Putamen (tissue), 1 donor: Measurements from ENCODE around the gene SLC25A39.
A peak's percentile ranks its signal among the peaks of the same experiment; 100 is the strongest.
"Not testable (repeated sequence)": the region's sequence is repeated elsewhere in the genome, so short reads cannot be mapped to it uniquely, and the experiment has no call there.

Experiments used
- DNase-seq: peaks from one replicate; pipeline ENCODE4 v3.0.0-alpha.2; 2016; ENCODE audit warnings: low spot score

The SLC25A39 gene

DNA sequence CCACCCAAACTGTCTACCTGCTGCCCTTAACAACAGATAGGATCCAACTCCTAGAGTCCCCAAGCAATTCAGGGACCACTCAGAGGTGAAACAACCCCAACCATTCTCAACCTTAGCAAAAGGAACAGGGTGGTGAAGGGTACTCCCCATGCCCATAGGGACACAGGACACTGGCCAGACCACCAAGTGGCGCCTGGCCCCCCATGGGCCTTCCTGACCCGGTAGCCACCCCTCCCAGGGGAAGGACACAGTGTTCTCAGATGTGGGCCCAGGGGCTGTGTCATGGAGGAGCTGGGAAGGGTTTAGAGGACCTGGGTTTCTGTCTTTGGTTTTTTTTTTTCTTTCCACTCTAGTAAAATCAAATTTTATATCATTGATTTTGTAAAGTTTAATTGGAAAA is 9.7 kb upstream of the SLC25A39 start:
- DNase-seq = no peak

DNA sequence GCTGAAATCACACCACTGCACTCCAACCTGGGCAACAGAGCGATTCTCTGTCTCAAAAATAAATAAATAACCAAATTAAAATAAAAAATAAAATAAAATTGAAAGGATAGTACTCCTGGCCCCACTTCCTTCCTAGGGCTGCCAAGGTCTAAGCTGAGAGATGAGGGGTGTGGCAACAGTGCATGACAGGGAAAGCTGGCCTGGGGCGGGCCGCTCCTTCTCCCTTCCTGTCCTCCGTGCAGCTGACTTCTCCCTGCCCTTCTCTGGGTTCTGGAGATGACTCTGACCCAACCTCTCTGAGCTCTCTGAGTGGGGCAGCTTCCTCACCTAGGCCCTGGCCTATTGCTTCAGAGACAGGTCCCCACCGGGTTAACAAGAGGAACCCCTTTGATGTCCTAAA is 8.7 kb upstream of the SLC25A39 start:
- DNase-seq = no peak

DNA sequence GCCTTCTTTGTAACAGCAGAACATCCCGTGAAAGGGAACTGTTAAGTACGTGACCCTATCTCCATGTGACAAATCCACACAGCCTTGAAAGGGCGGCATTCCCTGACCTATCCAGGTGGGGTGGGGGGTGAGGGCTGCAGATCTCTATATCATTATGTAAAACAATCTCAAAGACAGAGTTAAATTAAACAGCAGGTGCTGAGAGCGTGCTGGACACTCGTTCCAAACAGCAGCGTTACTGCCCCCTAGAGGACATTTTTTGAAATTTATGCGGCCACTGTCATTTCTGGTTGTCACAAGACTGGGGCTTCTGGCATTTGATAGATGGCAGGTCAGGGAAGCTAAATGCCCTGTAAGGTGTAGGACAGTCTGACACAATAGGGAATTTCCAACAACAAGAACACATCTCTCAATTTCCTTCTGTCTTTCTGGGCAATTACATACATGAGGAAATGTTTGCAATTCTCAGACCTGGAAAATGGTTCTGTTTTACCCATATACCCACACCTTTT is 6.7 kb upstream of the SLC25A39 start:
- DNase-seq = peak; percentile 70

DNA sequence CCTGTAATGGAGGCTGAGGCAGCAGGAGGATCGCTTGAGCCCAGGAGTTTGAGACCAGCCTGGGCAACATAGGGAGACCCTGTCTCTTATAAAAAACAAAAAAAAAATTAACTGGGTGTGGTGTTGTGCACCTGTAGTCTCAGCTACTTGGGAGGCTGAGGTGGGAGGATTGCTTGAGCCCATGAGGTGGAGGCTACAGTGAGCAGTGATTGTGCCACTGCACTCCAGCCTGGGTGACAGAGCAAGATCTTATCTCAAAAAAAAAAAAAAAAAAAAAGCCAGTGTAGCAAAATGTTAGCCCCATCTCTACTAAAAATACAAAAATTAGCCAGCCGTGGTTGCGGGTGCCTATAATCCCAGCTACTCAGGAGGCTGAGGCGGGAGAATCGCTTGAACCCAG is 5.6 kb upstream of the SLC25A39 start:
- not testable (repeated sequence) for DNase-seq

DNA sequence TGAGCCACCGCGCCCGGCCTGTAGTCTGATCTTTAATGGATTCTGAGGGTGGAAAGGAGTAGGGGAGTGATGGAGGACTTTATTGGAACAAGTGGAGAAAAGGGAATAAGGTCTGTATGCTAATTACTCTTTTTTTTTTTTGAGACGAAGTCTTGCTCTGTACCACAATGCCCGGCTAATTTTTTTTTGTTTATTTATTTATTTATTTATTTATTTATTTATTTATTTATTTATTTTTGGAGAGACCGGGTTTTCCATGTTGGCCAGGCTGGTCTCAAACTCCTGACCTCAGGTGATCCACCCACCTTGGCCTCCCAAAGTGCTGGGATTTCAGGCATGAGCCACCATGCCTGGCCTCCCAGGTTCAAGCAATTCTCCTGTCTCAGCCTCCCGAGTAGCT is 4.9 kb upstream of the SLC25A39 start:
- not testable (repeated sequence) for DNase-seq

DNA sequence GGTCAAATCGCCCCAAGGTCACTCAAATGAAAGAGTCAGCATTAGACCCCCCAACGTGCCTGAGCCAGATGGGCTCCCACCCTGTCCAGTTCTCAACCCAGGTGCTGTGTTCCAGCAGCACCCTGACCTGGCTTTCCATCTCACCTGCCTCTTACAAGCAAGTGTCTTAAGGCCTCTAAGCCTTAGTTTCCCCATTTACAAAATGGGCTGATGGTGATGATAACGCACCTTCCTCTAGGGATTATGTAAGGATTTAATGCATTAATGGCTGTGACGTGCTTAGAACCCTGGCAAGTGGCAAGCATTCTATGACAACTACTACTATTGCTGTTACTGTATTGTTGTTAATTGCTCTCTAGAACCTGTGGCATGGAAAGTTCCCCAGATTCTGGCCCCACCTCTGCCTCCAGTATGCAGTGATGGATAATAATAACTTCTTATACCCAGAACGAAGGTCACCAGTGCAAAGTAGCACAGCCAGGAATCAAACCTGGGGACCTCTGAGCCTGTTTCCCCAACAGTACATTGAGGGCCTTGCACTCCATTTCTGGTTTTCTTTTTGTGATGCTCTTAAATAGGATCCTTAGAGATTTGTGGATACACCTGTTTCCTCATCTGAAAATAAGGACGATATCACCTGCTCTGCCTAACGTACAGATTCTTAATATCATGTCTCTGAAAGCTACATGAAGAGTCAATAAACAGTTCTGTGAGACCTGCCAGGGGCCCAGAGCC is 3.3 kb upstream of the SLC25A39 start:
- DNase-seq = no peak

DNA sequence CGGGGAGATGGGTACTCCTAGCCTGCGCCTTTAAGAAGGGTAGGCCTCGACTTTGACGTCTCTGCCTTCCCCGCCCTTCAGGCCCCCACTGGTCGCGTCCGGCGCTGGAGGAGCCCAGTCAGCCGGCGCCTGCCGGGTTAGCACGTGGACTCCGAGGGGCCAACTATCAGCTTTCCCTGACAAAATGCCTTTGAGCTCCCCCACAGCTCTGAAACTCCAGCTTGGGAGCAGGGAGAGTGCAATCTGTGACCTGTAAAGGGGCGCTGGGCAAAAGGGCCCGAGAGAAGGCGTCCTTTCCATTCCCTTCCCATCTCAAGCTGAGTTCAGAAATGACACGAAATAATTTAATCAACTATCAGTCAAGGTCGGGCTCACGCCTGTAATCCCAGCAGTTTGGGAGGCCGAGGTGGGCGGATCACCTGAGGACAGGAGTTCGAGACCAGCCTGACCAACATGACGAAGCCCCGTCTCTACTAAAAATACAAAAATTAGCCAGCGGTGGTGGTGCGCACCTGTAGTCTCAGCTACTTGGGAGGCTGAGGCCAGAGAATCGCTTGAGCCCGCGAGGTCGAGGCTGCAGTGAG is 2.3 kb upstream of the SLC25A39 start:
- DNase-seq = peak; percentile 98

DNA sequence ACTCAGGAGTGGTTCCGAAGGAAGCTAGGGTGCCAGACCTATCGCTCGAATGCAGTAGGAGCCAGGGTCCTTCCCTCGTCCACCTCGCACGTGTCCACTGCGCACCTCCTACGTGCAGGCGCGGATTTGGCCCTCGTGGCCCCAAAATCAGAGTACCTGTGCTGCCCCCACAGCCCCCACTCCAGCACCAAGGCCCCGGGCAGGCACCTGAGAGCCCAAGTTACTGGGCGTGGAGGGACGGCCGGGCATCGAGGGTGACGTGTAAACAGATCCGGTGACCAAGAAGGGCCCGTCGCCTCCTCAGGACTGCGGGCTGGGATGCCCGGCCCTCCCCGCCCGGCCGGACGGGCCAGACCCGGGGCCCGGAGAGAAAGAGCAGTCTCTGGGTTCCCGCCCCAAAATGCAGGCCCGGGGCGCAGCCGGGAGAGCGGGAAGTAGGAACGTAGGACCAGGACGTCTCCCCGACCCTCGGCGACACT is 492 bp downstream of the SLC25A39 start:
- no peak for DNase-seq

DNA sequence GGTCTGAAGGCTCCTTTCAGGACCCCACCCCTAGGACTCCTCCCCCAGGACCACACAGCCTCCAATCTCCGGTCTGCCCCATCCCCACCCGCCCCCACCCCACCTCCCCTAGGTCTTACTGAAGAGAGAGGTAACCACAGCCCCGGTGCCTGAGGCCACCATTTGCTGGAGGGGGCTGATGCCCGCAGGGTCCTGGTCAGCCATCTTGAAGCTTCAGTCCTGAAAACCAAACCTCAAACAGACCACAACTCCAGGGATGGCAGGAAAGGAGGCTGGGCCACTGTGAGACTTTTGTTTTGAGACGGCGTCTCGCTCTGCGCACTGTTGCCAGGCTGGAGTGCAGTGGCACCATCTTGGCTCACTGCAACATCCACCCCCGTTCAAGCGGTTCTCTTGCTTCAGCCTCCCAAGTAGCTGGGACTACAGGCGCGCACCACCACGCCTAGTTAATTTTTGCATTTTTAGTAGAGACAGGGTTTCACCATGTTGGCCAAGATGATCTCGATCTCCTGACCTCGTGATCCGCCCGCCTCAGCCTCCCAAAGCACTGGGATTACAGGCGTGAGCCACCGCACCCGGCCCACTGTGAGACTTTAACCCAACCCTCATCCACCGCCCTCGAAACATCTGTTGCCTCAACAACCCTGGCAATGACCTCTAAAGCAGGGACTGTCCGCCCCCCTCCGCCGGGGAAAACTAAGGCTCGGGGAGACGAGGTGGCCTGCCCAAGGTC is 1.1 kb downstream of the SLC25A39 start:
- DNase-seq = no peak

DNA sequence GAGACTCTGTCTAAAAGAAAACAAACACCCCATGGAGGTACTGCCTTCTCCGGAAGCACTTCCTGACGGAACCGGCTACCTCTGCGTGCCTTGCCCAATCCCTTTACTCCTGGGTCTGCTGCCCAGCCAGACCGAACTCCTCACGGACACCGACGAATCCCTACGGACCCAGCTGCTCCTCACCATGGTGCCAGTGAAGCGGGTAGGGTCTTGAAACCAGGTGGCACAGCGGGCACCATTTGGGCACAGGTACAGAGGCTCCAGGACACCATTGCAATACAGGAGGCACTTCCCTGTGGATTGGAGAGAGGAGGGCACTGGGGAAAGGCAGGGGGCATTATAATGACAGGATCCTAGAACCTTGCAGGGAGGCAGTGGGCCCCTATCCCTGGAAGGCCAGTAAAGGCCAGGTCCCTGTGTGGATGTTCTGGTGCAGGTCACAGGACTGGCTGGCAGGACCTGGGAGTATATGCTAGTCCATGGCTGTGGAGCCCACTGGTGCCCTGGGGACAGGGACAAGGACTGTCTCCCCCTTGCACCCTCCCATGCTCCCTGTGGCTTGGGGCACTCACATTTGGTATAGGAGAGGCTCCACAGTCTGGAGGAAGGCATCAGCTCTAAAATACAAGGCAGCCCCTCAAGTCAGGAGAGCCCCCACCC is 2.3 kb downstream of the SLC25A39 start:
- no peak for DNase-seq

DNA sequence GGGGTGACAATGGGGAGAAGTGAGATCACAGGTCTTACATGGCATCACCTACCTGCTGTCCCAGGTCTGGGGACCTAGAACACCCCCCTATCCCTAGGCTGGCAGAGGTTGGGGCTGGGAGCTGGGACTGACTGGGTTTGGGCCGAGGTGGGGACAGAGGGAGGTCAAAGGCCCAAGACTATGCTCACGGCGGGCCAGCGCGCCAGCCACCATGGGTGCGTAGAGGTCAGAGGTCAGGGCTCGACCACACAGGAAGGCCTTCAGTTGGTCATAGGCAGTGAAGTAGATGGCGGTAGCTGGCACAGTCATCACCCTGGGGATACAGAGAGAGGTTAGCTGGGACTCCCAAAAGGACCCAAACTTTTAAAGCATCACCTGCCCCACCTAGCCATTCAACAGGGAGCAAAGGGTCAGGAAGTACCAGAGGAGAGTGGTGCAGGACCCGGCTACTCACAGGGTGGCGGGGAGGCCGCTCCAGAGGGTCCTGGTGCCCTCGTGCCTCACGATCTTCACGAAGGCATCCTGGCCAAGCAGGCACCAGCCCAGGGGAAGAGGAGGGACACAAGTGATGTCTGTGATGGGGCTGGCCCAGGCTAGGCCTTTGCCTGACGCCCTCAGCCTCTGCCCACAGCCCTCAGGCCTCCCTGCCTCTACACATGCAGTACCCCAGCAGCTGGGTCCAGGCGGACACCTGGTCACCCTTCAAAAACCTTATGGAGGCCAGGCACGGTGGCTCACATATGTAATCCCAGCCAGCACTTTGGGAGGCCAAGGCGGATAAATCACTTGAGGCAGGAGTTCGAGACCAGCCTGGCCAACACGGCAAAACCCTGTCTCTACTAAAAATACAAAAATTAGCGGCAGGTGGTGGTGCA is 3.1 kb downstream of the SLC25A39 start:
- no peak for DNase-seq

DNA sequence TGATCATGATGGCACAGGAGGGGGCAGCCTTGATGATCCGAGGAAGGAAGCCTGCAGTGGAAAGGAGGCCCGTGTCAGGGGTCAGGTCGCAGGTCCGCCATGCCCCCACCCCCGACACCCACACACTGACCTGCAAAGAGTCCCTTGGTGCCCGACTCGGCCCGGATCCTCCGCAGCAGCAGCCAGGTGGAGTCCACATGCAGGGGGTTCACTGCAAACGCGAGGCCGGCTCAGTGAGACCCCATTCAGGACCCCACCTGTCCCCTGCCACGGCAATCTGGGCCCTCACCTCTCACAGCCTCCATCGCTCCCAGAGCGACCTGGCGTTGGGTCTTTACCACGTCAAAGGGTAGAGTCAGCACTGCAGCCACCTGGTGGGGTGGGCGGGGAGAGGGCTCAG is 4.6 kb downstream of the SLC25A39 start:
- DNase-seq = no peak

DNA sequence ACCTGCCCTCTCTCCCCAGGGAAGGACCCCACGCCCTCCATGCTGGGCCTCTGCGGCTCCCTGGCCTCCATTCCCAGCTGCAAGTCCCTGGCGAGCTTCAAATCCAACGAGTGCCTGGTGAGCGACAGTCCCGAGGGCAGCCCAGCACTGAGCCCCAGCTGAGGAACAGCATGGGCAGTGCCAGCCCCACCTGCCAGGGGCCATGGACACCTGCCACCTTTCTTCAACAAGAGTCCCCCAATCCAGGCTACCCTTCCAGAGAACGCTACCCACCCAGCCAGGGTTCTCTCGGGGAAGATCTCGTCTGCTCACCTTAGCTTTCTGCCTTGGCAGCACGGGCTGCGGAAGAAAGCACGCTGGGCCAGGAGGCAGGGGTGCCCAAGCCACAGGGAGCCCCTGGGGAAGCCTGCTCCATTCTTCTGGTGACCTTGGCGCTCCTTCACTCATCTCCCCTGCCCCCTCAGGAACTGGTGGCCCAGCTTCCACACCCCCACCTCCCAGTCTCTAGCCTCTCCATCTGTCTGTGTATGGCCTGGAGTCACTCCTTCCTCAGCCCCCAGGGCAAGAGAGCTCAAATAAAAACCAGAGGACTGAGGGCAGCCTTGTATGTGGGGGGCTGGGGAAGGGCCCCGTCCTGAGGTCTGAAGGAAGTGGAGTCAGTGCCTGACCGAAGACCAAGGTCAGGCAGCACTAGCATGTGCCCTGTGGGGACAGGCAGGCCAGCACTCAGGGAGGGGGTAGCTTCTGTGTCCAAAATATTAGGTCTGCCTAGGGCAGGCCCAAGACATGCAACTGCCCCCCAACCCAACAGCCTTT is 6.3 kb downstream of the SLC25A39 start:
- DNase-seq = no peak

DNA sequence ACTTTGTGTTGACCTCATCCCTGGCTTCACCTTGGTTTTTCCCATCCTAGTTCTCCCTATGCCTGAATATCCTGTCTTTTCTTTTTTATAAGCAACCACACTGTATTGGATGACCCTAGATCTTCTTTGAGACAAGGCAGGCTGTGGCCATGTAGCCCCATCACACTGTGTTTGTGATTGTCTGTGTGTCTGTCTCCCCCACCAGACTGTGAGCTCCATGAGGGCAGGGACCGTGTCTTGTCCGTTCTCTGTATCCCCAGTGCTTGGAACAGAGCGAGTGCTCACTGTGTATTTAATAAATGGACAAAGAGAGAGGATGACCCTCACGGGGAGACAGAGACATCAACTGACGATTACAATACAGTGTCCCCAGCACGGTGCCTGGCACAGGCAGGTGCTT is 7.1 kb downstream of the SLC25A39 start:
- no peak for DNase-seq

DNA sequence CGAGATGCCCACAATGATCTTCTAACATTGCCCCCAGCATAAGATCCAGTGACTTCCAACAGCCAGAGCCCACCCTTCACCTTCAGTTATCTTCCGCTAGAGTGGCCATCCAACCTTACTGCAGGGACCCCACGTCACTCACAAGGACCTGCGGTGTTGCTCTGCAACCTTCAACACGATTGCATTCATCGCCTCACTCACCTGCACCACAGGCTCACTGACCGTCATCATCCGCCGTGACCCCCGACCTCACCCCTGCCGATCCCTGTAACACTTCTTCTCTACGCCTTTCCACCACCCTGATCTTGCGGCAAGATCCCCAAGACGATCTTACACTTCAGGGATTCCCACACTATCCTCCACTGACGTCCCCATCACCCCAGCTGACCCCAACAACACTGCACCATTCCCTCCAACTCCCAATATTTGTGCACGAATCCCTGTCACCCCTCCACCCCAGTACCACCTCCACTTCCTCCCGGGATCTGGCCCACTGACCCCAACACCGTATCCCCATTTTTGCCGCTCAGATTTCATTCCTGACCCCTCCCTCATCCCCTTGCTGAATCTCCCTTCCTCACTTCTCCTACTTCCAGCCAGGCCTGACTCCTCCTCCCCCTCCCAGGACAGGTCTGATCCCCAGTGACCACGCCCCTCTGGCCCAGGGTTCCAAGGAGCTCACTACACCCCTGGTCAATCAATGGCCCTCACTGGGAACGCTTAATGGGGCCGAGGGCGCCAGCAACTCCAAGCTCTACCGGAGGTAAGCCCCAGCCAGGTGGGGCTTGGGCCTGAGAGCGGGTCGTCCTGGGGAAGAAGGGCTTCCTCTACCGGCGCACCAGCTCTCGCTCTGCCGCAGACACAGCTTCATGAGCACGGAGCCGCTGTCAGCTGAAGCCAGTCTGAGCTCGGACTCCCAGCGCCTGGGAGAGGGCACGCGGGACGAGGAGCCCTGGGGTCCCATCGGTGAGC is 8.6 kb downstream of the SLC25A39 start:
- DNase-seq = no peak

DNA sequence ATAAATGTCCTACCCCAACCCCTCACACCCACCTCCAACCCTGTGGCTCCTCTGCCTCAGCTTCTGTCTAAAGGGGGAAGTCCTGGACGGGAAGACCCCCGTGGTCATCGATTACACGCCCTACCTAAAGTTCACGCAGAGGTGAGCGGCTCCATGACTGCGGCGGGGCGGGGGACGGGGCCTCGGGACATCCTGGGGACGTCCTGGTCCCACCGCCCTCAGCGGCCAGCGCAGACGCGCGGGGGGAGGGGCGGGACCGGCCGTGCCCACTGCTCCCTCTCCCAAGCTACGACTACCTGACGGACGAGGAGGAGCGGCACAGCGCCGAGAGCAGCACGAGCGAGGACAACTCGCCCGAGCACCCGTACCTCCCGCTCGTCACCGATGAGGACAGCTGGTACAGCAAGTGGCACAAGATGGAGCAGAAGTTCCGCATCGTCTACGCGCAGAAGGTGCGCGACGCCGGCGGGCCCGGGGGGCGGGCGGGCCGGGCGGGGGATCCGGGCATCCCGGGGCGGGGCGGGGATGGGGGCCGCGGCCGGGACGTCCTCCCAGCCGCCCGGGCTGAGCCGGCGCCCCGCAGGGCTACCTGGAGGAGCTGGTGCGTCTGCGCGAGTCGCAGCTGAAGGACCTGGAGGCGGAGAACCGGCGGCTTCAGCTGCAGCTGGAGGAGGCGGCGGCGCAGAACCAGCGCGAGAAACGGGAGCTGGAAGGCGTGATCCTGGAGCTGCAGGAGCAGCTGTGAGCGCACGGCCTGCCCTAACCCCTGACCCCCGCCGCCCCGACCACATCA is 9.6 kb downstream of the SLC25A39 start:
- DNase-seq = peak; percentile 45

DNA sequence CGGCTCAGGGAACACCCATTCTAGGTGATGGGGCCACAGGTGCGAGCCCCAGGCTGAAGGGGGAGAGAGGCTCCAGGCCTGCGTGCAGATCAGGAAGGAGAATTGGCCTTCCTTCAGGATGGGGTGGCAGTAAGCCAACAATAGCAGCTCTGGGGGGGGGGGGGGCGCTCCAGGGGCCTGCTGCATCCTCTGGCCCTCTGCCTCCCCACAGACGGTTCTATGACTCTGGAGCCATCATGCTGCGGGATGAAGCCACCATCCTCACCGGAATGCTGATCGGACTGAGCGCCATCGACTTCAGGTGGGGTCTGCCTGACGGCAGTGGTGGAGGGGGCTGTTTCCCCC is 10.1 kb downstream of the SLC25A39 start:
- no peak for DNase-seq

DNA sequence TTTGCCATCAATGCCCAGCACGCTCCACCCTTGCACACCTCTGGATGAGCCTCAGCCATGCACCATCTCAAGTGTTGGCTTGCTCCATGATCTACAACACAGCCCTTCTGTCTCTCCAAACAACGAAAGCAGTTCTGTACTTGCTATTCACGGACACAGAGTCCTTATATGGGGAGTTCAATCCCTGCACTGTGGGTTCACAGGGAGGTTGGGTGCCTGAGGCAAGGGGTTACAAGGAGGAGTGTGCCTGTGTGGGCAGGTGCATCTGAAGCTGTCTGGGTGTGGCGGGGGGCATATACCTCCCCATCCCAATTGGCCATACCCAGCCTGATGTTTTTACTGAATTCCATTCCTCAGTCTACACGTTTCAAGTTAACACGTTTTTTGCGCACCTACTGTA is 10.6 kb downstream of the SLC25A39 start:
- DNase-seq = no peak
